NCI-H2107 treated with DMSO at 0.1 percent for 48 hours (cell line): ENCODE measurements around the gene MEF2B.
"Not testable (repeated sequence)": the region's sequence is repeated elsewhere in the genome, so short reads cannot be mapped to it uniquely, and the experiment has no call there.

Experiments
- DNase-seq: peaks from one replicate; lab custom pipeline; 2025; ENCODE audit not compliant: unreplicated experiment; lab: John Stamatoyannopoulos, UW

MEF2B gene

GRCh38 chr19:19193926-19194325 is 23.9 kb upstream of the MEF2B start:
- DNase-seq = no peak

DNA sequence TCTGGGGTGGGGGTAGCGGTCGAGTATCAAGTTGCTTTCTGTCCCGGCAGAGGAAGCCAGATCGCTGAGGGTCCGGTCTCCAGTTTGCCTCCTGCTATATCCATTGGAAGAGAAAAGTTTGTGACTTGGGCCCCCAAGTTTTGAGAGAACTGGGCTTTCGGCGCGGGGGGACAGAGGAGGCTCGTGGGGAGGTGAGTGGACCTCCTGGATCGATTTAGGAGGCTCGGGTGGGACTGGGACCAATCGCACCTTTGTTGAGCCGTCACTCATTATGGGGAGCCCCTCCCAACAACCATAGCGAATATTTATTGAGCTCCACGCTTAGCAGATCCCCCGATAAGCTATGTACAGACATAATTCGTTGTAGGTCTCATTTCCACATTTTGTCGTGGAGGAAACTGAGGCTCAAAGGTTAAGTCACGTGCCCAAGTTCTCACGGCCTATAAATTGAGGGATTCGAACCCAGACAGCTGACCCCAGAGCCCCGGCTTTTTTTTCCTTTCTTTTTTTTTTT is 22.9 kb upstream of the MEF2B start:
- no peak for DNase-seq

GRCh38 chr19:19192078-19192882 is 22.2 kb upstream of the MEF2B start, which contains the start of the genes BORCS8 and RFXANK:
Gene BORCS8, minus strand, starts transcription at chr19:19192152. Its CDS starts 35 bp downstream, at chr19:19192117.
Gene RFXANK, plus strand, starts transcription at chr19:19192258. Its CDS starts 1,689 bp downstream, at chr19:19193947.
- DNase-seq = peak; percentile 97

DNA sequence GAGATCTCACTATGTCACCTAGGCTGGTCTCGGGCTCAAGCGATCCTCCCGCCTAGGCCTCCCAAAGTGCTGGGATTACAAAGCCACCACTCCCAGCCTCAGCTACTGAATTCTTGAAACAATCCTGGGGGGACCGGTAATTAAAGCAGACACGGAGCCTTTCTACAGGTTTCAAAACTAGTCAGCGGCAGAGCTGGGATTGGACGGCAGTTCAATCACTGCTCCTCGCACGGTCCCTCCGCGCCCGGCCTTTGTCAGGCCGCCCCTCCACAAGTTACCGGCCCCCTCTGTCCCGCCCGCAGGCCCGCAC is 21.7 kb upstream of the MEF2B start:
- DNase-seq = no peak

DNA sequence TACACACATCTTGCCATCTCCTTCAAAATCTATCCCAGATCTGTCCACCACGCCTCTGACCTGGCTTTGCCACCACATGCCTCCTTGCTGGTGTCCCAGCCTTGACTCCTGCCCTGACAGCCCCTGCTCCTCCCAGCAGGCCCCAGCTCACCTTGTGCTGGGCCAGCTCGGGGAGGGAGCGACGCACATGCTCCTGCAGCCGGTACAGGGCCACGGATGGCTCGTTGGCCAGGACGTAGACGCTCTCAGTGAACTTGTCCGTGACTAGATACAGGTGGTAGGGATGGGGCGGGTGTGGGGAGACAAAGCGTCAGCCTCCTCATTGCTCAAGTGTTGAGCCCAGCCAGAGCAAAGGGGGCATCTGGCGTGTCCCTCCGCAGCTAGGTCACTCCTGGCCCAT is 16.7 kb upstream of the MEF2B start:
- DNase-seq = no peak

GRCh38 chr19:19185853-19186740 is 16.0 kb upstream of the MEF2B start:
- DNase-seq = no peak

DNA sequence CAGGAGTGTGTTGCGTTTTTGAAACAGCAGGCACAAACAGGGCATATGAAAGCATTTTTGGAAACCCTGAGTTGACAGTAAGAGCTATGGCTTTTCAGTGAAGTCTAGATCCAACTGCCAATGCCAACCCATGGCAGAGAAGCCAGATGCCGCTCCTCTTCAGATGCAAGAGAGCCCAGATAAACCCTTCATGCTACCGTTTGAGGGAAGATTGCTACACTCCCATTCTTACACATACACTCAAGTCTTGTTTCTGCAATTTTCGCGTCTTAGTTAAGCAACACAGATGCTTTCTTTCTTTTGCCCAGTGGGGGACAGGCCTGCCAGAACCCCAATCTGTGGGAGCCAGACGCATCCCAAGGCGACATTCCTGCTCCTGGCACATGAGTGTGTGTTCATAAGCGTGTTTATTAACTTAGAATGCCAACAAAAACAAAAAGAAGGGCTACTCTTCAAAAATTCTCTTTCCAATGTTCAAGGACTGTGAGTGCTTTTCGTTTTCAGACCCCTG is 11.5 kb upstream of the MEF2B start:
- no peak for DNase-seq

DNA sequence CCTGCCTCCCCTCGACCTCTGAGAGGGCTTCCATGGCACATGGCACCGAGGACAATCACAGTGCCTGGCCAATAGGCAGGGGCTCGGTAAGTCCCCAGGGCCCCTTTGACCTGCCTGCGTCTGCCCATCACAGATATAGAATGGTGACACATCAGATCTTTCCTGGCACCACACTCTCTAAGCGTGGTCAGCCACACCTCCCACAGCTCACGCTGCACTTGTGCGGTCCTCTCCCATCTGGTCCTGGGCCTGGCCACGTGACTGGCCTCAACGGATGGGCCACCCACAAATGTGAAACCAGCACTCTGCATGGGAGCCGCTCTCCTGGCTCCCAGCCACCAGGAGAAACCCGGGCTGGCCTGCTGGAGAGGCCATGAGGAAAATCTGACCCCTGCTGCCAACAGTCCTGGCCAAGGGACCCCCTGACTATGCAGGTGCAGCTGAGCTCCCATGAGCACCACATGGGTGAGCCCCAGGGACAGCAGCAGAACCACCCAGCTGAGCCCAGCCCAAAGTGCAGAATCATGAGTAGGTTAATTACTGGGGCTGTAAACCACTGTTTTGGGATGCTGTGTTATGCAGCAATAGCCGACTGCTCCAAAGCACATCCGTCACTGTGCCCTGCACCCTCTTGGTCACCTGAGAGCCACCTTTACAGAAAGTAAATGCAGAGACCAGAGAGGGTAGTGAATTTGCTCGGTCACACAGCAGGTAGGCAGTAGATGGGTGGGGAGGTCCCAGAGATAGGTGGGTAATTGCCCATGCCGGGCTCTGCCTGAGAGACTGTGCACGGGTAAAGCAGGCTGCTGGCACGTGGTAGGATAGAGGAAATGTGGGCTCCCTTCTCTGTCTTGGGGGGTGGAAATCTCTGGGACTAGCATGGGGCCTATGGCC is 9.7 kb upstream of the MEF2B start:
- DNase-seq = no peak

DNA sequence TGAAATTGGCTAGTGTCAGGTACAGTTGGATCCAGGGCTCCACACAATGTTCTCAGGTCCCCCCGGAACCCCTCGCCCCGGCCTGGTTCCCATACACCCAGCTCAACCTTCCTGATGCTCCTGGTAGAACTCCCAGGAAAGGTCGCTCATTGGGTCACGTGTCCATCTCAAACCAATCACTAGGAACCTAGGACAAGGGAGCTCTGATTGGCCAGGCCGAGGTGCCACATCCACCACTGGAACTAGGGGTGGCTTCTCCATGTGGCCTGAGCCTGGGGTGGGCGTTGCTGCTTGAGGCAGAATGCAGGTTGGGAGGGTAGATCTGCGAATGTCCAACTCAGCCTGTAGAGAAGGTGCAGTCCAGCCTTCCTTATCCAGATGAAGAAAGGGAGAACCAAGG is 6.9 kb upstream of the MEF2B start:
- DNase-seq = no peak

DNA sequence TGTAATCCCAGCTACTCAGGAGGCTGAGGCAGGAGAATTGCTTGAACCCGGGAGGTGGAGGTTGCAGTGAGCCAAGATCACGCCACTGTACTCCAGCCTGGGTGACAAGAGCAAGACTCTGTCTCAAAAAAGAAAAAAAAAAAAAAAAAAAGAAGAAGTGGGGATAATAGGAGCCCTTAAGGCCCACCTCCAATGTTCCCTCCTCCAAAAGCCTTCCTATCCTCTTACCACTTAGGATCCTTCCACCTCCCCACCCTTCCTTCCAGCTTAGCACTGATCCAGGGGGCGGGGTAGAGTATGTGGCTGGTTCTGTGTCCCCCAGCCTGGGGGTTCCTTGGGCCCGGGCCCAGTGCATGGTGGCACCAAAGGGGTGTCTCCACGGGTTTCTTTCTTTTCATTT is 3.2 kb upstream of the MEF2B start:
- DNase-seq = not testable (repeated sequence)

DNA sequence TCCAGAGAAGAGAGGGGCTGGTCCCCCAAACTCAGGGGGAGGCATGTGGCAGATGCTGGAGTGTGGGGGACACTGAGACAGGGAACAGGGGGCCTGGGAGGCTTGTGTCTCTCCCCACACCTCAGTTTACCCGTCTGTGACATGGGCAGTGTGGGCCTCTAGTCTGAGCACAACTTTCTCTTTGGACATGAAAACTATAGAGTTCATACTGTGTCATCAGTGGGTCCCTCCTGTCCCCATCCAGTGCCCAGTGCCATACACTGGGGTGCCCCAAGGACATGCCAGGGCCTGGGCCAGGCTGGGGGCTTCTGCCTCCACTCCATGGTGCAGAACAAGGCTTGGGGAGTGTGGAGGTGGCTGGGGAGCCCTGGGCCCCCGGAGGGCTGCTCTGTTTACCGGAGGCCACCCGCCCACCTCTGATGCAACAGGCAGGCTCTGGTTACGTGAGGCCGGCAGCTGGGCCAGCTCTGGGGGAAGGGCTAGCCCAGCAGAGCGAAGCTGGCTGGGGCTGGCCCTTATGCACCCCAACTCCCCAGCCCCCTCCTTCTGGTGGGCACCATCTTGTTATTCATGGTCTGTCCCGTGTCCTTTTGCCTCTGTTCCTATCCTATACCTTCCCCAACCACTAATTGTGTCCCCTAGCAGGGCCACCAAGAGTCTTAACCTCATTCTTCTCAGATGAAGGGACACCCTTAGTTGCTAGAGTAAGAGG is 1.9 kb upstream of the MEF2B start:
- peak; percentile 18 for DNase-seq

GRCh38 chr19:19170873-19171672 is 1.0 kb upstream of the MEF2B start:
- no peak for DNase-seq

DNA sequence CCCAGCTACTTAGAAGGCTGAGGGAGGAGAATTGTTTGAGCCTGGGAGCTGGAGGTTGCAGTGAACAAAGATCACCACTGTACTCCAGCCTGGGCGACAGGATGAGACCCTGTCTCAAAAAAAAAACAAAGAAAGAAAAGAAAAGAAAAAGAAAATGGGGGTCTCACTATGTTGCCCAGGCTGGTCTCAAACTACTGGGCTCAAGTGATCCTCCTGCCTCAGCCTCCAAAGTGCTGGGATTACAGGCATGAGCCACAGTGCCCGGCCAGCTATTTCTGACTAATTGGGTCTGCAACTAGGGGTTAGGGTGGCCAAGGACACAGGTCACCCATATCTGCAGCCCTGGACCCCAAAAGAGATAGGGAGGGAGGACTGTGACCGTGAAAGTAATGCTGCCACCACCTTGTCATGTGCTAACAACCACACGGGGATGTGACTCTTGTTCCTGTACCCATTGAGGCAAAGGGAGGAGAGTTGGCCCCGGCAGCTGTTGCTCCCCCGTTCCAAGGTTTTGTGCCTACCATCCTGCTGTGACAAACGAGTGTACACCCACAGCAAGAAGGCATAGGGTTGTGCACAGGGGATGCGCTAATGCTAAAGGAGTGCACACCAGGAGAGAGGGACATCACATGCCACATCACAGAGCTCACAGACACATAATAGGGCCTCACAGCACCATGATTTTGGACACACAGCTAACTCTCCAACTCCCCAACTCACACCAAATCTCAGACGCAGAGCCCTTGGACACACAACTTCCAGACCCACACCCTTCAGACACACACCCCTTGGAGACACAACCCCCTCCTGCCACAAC is 619 bp downstream of the MEF2B start:
- DNase-seq = no peak

DNA sequence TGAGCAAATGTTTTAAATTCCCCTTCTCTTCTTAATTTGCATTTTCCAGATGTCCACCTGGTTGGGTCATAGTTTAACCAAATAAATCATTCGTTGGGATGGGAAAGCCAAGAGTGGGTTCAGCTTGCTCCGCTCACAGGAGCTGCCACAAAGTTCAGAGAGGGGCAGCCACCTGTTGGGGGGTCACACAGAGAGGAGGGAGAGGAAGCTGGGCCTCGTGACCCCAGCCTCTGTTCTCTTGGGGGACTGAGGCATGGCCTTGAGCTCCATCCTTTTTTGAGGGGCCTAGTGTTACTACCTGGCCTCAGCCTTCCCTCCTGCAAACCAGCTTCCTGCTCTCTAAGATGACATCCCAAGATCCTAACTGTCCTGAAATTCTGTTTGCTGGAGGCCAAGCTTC is 2.5 kb downstream of the MEF2B start:
- no peak for DNase-seq

DNA sequence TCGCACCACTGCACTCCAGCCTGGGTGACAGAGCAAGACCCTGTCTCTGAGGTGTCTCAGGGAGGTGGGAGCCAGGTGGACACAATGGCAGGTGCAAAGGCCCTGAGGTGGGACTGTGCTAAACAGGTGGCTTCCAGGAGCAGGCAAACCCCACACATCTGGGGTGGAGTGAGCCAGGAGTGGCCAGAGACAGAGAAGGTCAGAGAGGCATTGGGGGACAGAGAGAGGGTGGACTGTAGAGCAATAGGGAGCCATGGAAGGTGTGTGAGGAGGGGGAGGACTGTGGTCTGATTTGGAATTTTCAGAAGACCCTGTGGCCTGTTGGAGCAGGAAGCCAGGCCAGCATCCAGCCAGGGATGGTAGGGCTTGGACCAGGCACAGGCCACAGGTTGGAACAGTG is 4.7 kb downstream of the MEF2B start:
- DNase-seq = no peak

DNA sequence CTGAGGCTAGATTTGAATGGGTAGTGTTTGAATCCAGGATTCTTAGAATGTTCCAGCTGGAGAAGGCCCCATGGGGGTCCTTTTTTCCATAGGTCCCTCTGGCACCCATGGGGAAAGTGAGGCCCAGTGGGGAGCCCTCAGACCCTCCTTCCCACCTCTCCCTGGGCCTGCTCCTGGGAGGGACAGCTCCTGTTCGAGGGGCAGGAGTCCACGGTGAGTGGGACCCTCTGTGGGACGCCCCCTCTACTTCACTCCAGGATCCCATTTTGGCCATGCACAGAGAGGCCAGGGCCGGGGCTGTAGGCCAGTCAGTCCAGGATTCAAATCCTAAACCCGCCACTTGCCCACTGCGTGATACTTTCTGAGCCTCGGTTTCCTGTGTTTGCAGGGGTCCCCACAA is 7.6 kb downstream of the MEF2B start:
- no peak for DNase-seq

DNA sequence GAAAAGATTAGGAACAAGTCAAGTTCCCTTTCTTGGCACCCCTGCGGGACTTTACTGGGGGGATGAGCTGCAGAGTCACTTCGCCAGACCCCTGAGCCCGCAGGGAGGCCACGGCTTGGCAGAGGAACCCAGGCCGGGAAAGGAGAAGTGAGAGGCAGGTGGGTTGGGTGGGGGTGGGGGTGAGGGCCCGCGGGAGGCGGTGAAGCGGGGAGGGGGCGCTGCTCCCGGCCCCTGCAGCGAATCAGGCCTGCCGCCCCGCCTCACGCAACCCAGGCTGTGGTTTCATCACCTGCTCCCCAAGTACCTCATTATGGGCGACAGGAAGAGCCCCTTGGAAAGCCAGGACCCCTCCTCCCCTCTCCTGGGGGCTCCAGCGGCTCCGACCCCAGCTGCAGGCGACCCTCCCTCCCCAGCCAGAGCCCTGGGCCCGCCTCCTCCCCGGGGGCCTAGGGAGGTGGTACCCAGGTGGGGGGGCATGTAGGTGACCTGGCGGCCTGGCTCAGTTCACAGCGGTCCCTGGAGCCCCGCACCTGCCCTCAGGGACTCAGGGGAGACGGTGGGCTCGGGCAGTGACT is 9.5 kb downstream of the MEF2B start:
- peak; percentile 26 for DNase-seq

DNA sequence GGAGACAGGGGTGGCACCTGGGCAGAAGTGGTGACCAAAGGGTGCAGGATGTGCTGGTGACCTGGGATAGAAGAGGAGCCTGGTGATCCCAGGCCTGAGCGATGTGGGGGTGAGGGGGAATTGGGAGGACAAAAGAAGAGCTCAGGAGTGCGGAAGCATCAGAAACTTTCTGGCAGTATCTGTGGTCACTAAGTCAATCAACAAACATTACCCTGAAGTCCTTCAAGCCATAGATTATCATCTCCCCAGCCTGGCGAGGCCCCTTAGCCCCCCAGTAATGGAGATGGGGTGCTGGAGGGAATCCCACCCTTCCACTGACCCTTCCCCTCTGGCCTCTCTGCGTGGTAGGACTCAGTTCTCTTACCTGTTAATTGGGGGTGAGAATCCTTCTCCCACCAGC is 10.5 kb downstream of the MEF2B start:
- DNase-seq = no peak
